CD4-positive, CD25-positive, alpha-beta regulatory T cell (primary cell): Measurements from ENCODE around the gene PRDM11. TPM values are rescaled to one million over a fixed set of nuclear protein-coding genes. Genes with fewer than 3 reads are reported as not detected.
"Not testable (repeated sequence)": the region's sequence is repeated elsewhere in the genome, so short reads cannot be mapped to it uniquely, and the experiment has no call there.

Experiments used
- ATAC-seq, 2 donors: fragments of 150-1000 bp; cut with Tn5 transposase; one replicate each; pipeline ENCODE4 v1.10.0; 2021; ENCODE audit warnings: low read depth in 2 of 2, moderate number of reproducible peaks in 2 of 2, moderate library complexity in 1 of 2
- DNase-seq, 3 donors: peaks; one replicate each; pipeline versions ENCODE4 v3.0.0 to v3.0.0-alpha.2; 2012 to 2022; ENCODE audit warnings: mixed read lengths in 1 of 3
- H3K27ac ChIP-seq: one replicate; pipeline ENCODE4 v1.7.0; 2013; ENCODE audit warnings: mild to moderate bottlenecking, low read length; ENCODE audit not compliant: insufficient read depth, poor library complexity, severe bottlenecking
- H3K27me3 ChIP-seq: one replicate; pipeline ENCODE4 v1.7.0; 2013; ENCODE audit warnings: low read length; ENCODE audit not compliant: control insufficient read depth, insufficient read depth
- H3K36me3 ChIP-seq: one replicate; pipeline ENCODE4 v1.7.0; 2013; ENCODE audit warnings: mild to moderate bottlenecking, low read length, moderate library complexity; ENCODE audit not compliant: control insufficient read depth, insufficient read depth
- H3K4me1 ChIP-seq: 2 replicates; pipeline ENCODE4 v1.7.0; 2013; ENCODE audit warnings: mild to moderate bottlenecking, low read length; ENCODE audit not compliant: insufficient read depth, control insufficient read depth, poor library complexity, severe bottlenecking
- H3K4me3 ChIP-seq: one replicate; pipeline ENCODE4 v1.7.0; 2013; ENCODE audit warnings: low read depth, mild to moderate bottlenecking, low read length, moderate library complexity
- H3K9me3 ChIP-seq, 2 experiments: 1 replicate in 1 of 2; 2 replicates in 1 of 2; pipeline ENCODE4 v1.7.0; 2013; ENCODE audit warnings: low read length in 2 of 2, mild to moderate bottlenecking in 1 of 2, moderate library complexity in 1 of 2; ENCODE audit not compliant: control insufficient read depth in 2 of 2
- H3K27ac Mint-ChIP-seq, 3 donors: one replicate each; pipeline ENCODE4 v1.8.0; 2020 to 2022; ENCODE audit warnings: mild to moderate bottlenecking in 3 of 3, mixed read lengths in 3 of 3, moderate library complexity in 2 of 3
- H3K27me3 Mint-ChIP-seq: one replicate; pipeline ENCODE4 v1.8.0; 2022; ENCODE audit warnings: mild to moderate bottlenecking, mixed read lengths
- H3K36me3 Mint-ChIP-seq: one replicate; pipeline ENCODE4 v1.8.0; 2020; ENCODE audit warnings: mixed read lengths
- H3K4me1 Mint-ChIP-seq, 4 donors: one replicate each; pipeline ENCODE4 v1.8.0; 2020 to 2022; ENCODE audit warnings: mixed read lengths in 4 of 4, mild to moderate bottlenecking in 1 of 4
- H3K4me3 Mint-ChIP-seq, 4 donors: one replicate each; pipeline ENCODE4 v1.8.0; 2020 to 2022; ENCODE audit warnings: mild to moderate bottlenecking in 4 of 4, mixed read lengths in 4 of 4, moderate library complexity in 3 of 4
- H3K9me3 Mint-ChIP-seq, 7 donors: one replicate each; pipeline ENCODE4 v1.8.0; 2020 to 2022; ENCODE audit warnings: mixed read lengths in 7 of 7, mild to moderate bottlenecking in 3 of 7, moderate library complexity in 2 of 7
- polyA plus RNA-seq, 4 donors: library from polyadenylated mRNA; unstranded; fragments of 300-500 nt; fragmentation: Illumina TruSeq; gene quantifications; one replicate each; pipeline ENCODE4 v1.2.3, GENCODE V29; 2021
- total RNA-seq: library from RNA; stranded (reverse); gene quantifications from one replicate; pipeline ENCODE4 v1.2.3, GENCODE V29; 2022

Gene PRDM11
- total and polyA plus RNA-seq, 5 donors from 2014 or later = 0.37 to 9.0 (median 0.65) TPM

GRCh38 chr11:45238724-45239123 lies 92.3 kb downstream of the PRDM11 start:
- no peak overlapping the region for H3K27ac ChIP-seq
- peaks cover 0 to 2% (median 0%) of the 10 kb centered on the region in 4 donors for H3K4me1 Mint-ChIP-seq
- no peak overlapping the region for H3K4me3 ChIP-seq
- H3K4me3 Mint-ChIP-seq = no peak overlapping the region
- H3K4me1 ChIP-seq = no peaks in the 10 kb centered on the region
- DNase-seq = no peak
- H3K9me3 ChIP-seq = peaks cover 0 to 4% of the 10 kb centered on the region in 2 experiments
- H3K27ac Mint-ChIP-seq = no peak overlapping the region
- H3K27me3 Mint-ChIP-seq = peaks cover 14% of the 10 kb centered on the region
- peaks cover 0 to 4% (median 0%) of the 10 kb centered on the region in 7 donors for H3K9me3 Mint-ChIP-seq
- H3K36me3 ChIP-seq = no peaks in the 10 kb centered on the region
- peaks cover 8% of the 10 kb centered on the region for H3K27me3 ChIP-seq
- no peaks in the 10 kb centered on the region for H3K36me3 Mint-ChIP-seq
- ATAC-seq = no peak

DNA sequence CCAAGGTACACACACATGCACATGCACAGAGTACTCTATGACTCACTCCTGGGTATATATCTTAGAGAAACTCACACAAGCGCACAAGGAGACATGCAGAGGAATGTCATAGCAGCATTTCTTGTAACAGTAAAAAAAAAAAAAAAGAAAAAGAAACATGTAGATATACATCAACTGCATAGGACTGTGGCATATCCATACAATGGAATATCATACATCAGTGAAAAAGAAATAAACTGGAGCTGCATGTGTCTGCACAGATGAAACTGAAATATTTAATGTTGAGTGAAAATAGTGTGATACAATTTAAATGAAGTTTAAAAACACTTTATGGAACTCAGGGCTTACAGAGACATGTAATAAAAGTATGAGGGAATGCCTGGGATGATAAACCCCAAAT lies 93.3 kb downstream of the PRDM11 start:
- H3K27ac ChIP-seq = no peak overlapping the region
- H3K9me3 ChIP-seq = peaks cover 0 to 4% of the 10 kb centered on the region in 2 experiments
- H3K4me3 ChIP-seq = no peak overlapping the region
- H3K36me3 ChIP-seq = no peaks in the 10 kb centered on the region
- H3K27ac Mint-ChIP-seq = no peak overlapping the region
- peaks cover 0 to 4% (median 0%) of the 10 kb centered on the region in 7 donors for H3K9me3 Mint-ChIP-seq
- DNase-seq (no peak), ATAC-seq (no peak)
- H3K27me3 Mint-ChIP-seq = peaks cover 14% of the 10 kb centered on the region
- peaks cover 8% of the 10 kb centered on the region for H3K27me3 ChIP-seq
- H3K4me3 Mint-ChIP-seq = no peak overlapping the region
- no peaks in the 10 kb centered on the region for H3K4me1 ChIP-seq
- no peaks in the 10 kb centered on the region for H3K4me1 Mint-ChIP-seq
- no peaks in the 10 kb centered on the region for H3K36me3 Mint-ChIP-seq

DNA sequence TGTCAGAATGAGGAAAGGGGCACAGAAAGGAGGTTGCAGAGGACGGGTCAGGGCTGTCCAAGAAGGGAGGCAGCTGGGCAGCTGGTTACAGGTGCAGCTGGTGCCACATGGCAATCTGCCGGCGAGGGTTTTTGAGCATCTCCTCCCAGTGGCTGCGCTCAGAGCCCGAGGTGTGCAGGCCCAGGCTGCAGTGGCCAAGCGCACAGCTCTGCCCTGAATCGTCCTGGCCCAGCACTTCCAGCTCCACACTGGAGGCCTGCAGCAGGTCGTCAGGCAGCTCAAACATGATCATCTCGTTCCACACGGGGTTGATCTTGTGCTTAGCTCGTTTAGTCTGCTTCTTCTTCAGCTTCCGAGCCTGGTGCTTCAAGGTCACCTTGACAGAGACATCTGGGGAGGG lies 97.5 kb downstream of the PRDM11 start:
- no peaks in the 10 kb centered on the region for H3K36me3 ChIP-seq
- Mint-ChIP-seq H3K36me3 (no peaks in the 10 kb centered on the region), H3K4me1 (peaks cover 0 to 2% (median 0%) of the 10 kb centered on the region in 4 donors), H3K4me3 (no peak overlapping the region), H3K27me3 (peaks cover 21% of the 10 kb centered on the region), H3K27ac (no peak overlapping the region), H3K9me3 (peaks cover 0 to 4% (median 0%) of the 10 kb centered on the region in 7 donors)
- H3K4me3 ChIP-seq = no peak overlapping the region
- H3K4me1 ChIP-seq = no peaks in the 10 kb centered on the region
- peaks cover 13% of the 10 kb centered on the region for H3K27me3 ChIP-seq
- H3K9me3 ChIP-seq = peaks cover 0 to 4% of the 10 kb centered on the region in 2 experiments
- no peak for ATAC-seq
- H3K27ac ChIP-seq = no peak overlapping the region
- no peak for DNase-seq

GRCh38 chr11:45245218-45246045 lies 99.0 kb downstream of the PRDM11 start:
- H3K36me3 Mint-ChIP-seq = no peaks in the 10 kb centered on the region
- Histone ChIP-seq H3K27ac (no peak overlapping the region), H3K4me3 (no peak overlapping the region), H3K4me1 (no peaks in the 10 kb centered on the region), H3K27me3 (peaks cover 8% of the 10 kb centered on the region), H3K9me3 (no peaks in the 10 kb centered on the region), H3K36me3 (no peaks in the 10 kb centered on the region)
- no peaks in the 10 kb centered on the region for H3K9me3 Mint-ChIP-seq
- H3K4me1 Mint-ChIP-seq = peaks cover 0 to 3% (median 0%) of the 10 kb centered on the region in 4 donors
- DNase-seq (no peak), ATAC-seq (no peak)
- no peak overlapping the region for H3K27ac Mint-ChIP-seq
- peaks cover 30% of the 10 kb centered on the region for H3K27me3 Mint-ChIP-seq
- no peak overlapping the region for H3K4me3 Mint-ChIP-seq

DNA sequence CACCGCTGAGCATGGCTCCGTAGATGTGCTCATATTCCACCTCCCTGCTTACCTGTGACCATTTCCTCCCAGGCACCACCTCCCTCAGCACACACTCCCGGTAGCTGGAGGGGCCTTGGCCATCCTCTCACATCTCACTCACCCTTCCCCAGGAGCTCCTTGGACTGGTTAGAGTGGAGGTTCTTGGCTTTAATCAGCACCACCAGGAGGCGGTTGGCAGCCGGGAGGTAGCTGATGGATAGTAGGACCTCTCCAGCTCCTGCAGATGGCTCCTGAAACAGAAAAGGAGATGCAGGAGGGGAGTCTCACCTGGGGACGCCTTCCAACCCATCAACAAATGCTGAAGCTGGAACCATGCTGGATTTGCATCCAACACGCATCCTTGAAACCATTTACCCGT lies 99.8 kb downstream of the PRDM11 start:
- Mint-ChIP-seq H3K27ac (peak overlapping the region in 1 of 3 donors; percentile 71), H3K4me1 (peaks cover 0 to 3% (median 0%) of the 10 kb centered on the region in 4 donors)
- no peak for DNase-seq

GRCh38 chr11:45247433-45247832 lies 101.0 kb downstream of the PRDM11 start:
- no peaks in the 10 kb centered on the region for H3K9me3 ChIP-seq
- Mint-ChIP-seq H3K9me3 (no peaks in the 10 kb centered on the region), H3K36me3 (no peaks in the 10 kb centered on the region), H3K27ac (no peak overlapping the region), H3K4me3 (no peak overlapping the region), H3K4me1 (peaks cover 0 to 3% (median 0%) of the 10 kb centered on the region in 4 donors), H3K27me3 (peaks cover 29% of the 10 kb centered on the region)
- H3K36me3 ChIP-seq = no peaks in the 10 kb centered on the region
- H3K4me3 ChIP-seq = no peak overlapping the region
- peaks cover 8% of the 10 kb centered on the region for H3K27me3 ChIP-seq
- DNase-seq = no peak
- no peak overlapping the region for H3K27ac ChIP-seq
- H3K4me1 ChIP-seq = no peaks in the 10 kb centered on the region
- no peak for ATAC-seq

More for the DNA sequence above, 99.8 kb downstream of the PRDM11 start:
- no peaks in the 10 kb centered on the region for H3K4me1 ChIP-seq
- H3K36me3 ChIP-seq = no peaks in the 10 kb centered on the region
- Mint-ChIP-seq H3K36me3 (no peaks in the 10 kb centered on the region), H3K27me3 (peaks cover 30% of the 10 kb centered on the region), H3K4me3 (no peak overlapping the region), H3K9me3 (no peaks in the 10 kb centered on the region)
- ATAC-seq = no peak
- no peak overlapping the region for H3K27ac ChIP-seq
- no peak overlapping the region for H3K4me3 ChIP-seq
- no peaks in the 10 kb centered on the region for H3K9me3 ChIP-seq
- peaks cover 8% of the 10 kb centered on the region for H3K27me3 ChIP-seq

- peaks cover 0 to 3% (median 0%) of the 10 kb centered on the region in 4 donors for H3K4me1 Mint-ChIP-seq
- peaks cover 8% of the 10 kb centered on the region for H3K27me3 ChIP-seq
- no peak overlapping the region for H3K27ac ChIP-seq
- H3K27me3 Mint-ChIP-seq = peaks cover 29% of the 10 kb centered on the region
- ATAC-seq (no peak), DNase-seq (no peak)
- no peak overlapping the region for H3K4me3 Mint-ChIP-seq
- H3K9me3 ChIP-seq = no peaks in the 10 kb centered on the region
- no peak overlapping the region for H3K4me3 ChIP-seq
- H3K4me1 ChIP-seq = no peaks in the 10 kb centered on the region
- no peaks in the 10 kb centered on the region for H3K36me3 ChIP-seq
- no peaks in the 10 kb centered on the region for H3K36me3 Mint-ChIP-seq
- H3K27ac Mint-ChIP-seq = no peak overlapping the region
- no peaks in the 10 kb centered on the region for H3K9me3 Mint-ChIP-seq
These were observed 102.1 kb downstream of the PRDM11 start for GRCh38 chr11:45248501-45249011.

- not testable (repeated sequence) for H3K27ac Mint-ChIP-seq, H3K27ac ChIP-seq, DNase-seq, ATAC-seq, H3K27me3 ChIP-seq, H3K4me3 ChIP-seq, H3K4me3 Mint-ChIP-seq, H3K36me3 ChIP-seq, H3K9me3 Mint-ChIP-seq, H3K9me3 ChIP-seq, H3K36me3 Mint-ChIP-seq, H3K4me1 ChIP-seq, H3K4me1 Mint-ChIP-seq
- H3K27me3 Mint-ChIP-seq = peaks cover 29% of the 10 kb centered on the region
These were observed 102.9 kb downstream of the PRDM11 start for GRCh38 chr11:45249372-45249771.
